H9 (cell line): ENCODE measurements around the gene F5. TPM values are rescaled to one million over a fixed set of nuclear protein-coding genes. Genes with fewer than 3 reads are reported as not detected.

Experiments used
- DNase-seq: peaks from one replicate; pipeline ENCODE4 v3.0.0-alpha.2; 2017
- H2AFZ ChIP-seq: one replicate; pipeline ENCODE4 v1.6.1; 2013; ENCODE audit warnings: mild to moderate bottlenecking, low read length, control low read depth, moderate library complexity
- H2AK5ac ChIP-seq: 2 replicates; pipeline ENCODE4 v1.6.1; 2013; ENCODE audit warnings: low read length, control low read depth, mixed read lengths; ENCODE audit not compliant: insufficient read length
- H2BK120ac ChIP-seq: one replicate; pipeline ENCODE4 v1.6.1; 2013; ENCODE audit warnings: low read depth, mild to moderate bottlenecking, low read length, control low read depth, inconsistent platforms; ENCODE audit not compliant: poor library complexity, severe bottlenecking
- H2BK12ac ChIP-seq: 2 replicates; pipeline ENCODE4 v1.6.1; 2013; ENCODE audit warnings: low read length, control low read depth, mixed read lengths, low read depth; ENCODE audit not compliant: insufficient read length
- H2BK15ac ChIP-seq: 2 replicates; pipeline ENCODE4 v1.6.1; 2013; ENCODE audit warnings: low read depth, low read length, control low read depth
- H2BK20ac ChIP-seq: one replicate; pipeline ENCODE4 v1.6.1; 2013; ENCODE audit warnings: low read depth, mild to moderate bottlenecking, low read length, control low read depth, inconsistent platforms; ENCODE audit not compliant: poor library complexity, severe bottlenecking
- H2BK5ac ChIP-seq: 2 replicates; pipeline ENCODE4 v1.6.1; 2013; ENCODE audit warnings: low read length, control low read depth, mixed read lengths; ENCODE audit not compliant: insufficient read length
- H3K14ac ChIP-seq: 2 replicates; pipeline ENCODE4 v1.6.1; 2013; ENCODE audit warnings: low read length, control low read depth; ENCODE audit not compliant: insufficient read depth
- H3K18ac ChIP-seq: 2 replicates; pipeline ENCODE4 v1.6.1; 2013; ENCODE audit warnings: low read depth, mild to moderate bottlenecking, mixed read lengths, low read length, control low read depth; ENCODE audit not compliant: insufficient read length
- H3K23ac ChIP-seq: 2 replicates; pipeline ENCODE4 v1.6.1; 2013; ENCODE audit warnings: low read length, control low read depth, mixed read lengths, low read depth; ENCODE audit not compliant: insufficient read length
- H3K23me2 ChIP-seq: 2 replicates; pipeline ENCODE4 v1.6.1; 2013; ENCODE audit warnings: low read depth, mild to moderate bottlenecking, mixed read lengths, low read length, control low read depth; ENCODE audit not compliant: insufficient read length, poor library complexity, severe bottlenecking
- H3K27ac ChIP-seq: 2 replicates; pipeline ENCODE4 v1.5.1; 2013; ENCODE audit warnings: low read length, control low read depth, mixed read lengths, low read depth; ENCODE audit not compliant: insufficient read length
- H3K27me3 ChIP-seq: 2 replicates; pipeline ENCODE4 v1.6.1; 2013; ENCODE audit warnings: low read length, control low read depth, inconsistent platforms; ENCODE audit not compliant: insufficient read depth
- H3K4ac ChIP-seq: 2 replicates; pipeline ENCODE4 v1.6.1; 2013; ENCODE audit warnings: low read depth, mild to moderate bottlenecking, control low read depth, inconsistent platforms, low read length, moderate library complexity
- H3K4me1 ChIP-seq: 2 replicates; pipeline ENCODE4 v1.6.1; 2013; ENCODE audit warnings: low read length, control low read depth, inconsistent platforms; ENCODE audit not compliant: insufficient read depth
- H3K4me2 ChIP-seq: 2 replicates; pipeline ENCODE4 v1.6.1; 2013; ENCODE audit warnings: low read length, control low read depth, mixed read lengths; ENCODE audit not compliant: insufficient read length, insufficient read depth
- H3K56ac ChIP-seq: 2 replicates; pipeline ENCODE4 v1.6.1; 2013; ENCODE audit warnings: low read depth, mild to moderate bottlenecking, mixed read lengths, low read length, control low read depth; ENCODE audit not compliant: insufficient read length
- H3K79me1 ChIP-seq: 2 replicates; pipeline ENCODE4 v1.6.1; 2013; ENCODE audit warnings: low read depth, mild to moderate bottlenecking, moderate library complexity, low read length, control low read depth, inconsistent platforms; ENCODE audit not compliant: insufficient read depth, poor library complexity, severe bottlenecking
- H3K79me2 ChIP-seq: 2 replicates; pipeline ENCODE4 v1.6.1; 2013; ENCODE audit warnings: low read length, control low read depth, inconsistent platforms; ENCODE audit not compliant: insufficient read depth
- H3K9ac ChIP-seq: 2 replicates; pipeline ENCODE4 v1.6.1; 2013; ENCODE audit warnings: low read length, control low read depth, mixed read lengths; ENCODE audit not compliant: insufficient read length; ENCODE audit errors: extremely low read depth
- H3K9me3 ChIP-seq: one replicate; pipeline ENCODE4 v1.6.1; 2013; ENCODE audit warnings: low read depth, low read length, inconsistent platforms; ENCODE audit not compliant: control insufficient read depth
- H3T11ph ChIP-seq: one replicate; pipeline ENCODE4 v1.6.1; 2013; ENCODE audit warnings: mild to moderate bottlenecking, low read length, control low read depth, inconsistent platforms
- H4K20me1 ChIP-seq: one replicate; pipeline ENCODE4 v1.6.1; 2013; ENCODE audit not compliant: control insufficient read depth, insufficient read length, insufficient read depth
- H4K5ac ChIP-seq: 2 replicates; pipeline ENCODE4 v1.6.1; 2013; ENCODE audit warnings: low read depth, mild to moderate bottlenecking, mixed read lengths, low read length, control low read depth; ENCODE audit not compliant: insufficient read length
- H4K8ac ChIP-seq: replicated peaks from 2 replicates; pipeline ENCODE4 v1.6.1; 2013; ENCODE audit warnings: low read length, control low read depth, mixed read lengths, low read depth; ENCODE audit not compliant: insufficient read length
- H4K91ac ChIP-seq: 2 replicates; pipeline ENCODE4 v1.6.1; 2013; ENCODE audit warnings: low read depth, mild to moderate bottlenecking, moderate library complexity, mixed read lengths, low read length, control low read depth; ENCODE audit not compliant: insufficient read length
- H3K27ac Mint-ChIP-seq, 3 experiments: 2 replicates in 2 of 3; 3 replicates in 1 of 3; pipeline ENCODE4 v1.8.0; 2020 to 2021; ENCODE audit warnings: mixed read lengths in 3 of 3, mild to moderate bottlenecking in 1 of 3, moderate library complexity in 1 of 3
- H3K27me3 Mint-ChIP-seq: 2 replicates; pipeline ENCODE4 v1.8.0; 2021; ENCODE audit warnings: low read depth, mild to moderate bottlenecking, moderate library complexity, mixed read lengths
- H3K36me3 Mint-ChIP-seq, 3 experiments: 2 replicates in 2 of 3; 3 replicates in 1 of 3; pipeline ENCODE4 v1.8.0; 2020 to 2021; ENCODE audit warnings: low read depth in 3 of 3, mixed read lengths in 3 of 3; ENCODE audit not compliant: insufficient read depth in 1 of 3
- H3K4me1 Mint-ChIP-seq, 2 experiments: 2 replicates each; pipeline ENCODE4 v1.8.0; 2020; ENCODE audit warnings: mixed read lengths in 2 of 2
- H3K4me3 Mint-ChIP-seq, 2 experiments: 2 replicates in 1 of 2; 3 replicates in 1 of 2; pipeline ENCODE4 v1.8.0; 2020 to 2021; ENCODE audit warnings: mild to moderate bottlenecking in 2 of 2, mixed read lengths in 2 of 2, moderate library complexity in 1 of 2
- H3K9me3 Mint-ChIP-seq, 2 experiments: 2 replicates in 1 of 2; 3 replicates in 1 of 2; pipeline ENCODE4 v1.8.0; 2020; ENCODE audit warnings: mild to moderate bottlenecking in 2 of 2, mixed read lengths in 2 of 2, moderate library complexity in 1 of 2
- WGBS: extraction: QIAGEN DNeasy Blood & Tissue Kit; methylation state at CpG from one replicate; pipeline ENCODE4 v1.1.7; 2013; ENCODE audit warnings: missing lambda C conversion rate, low lambda C conversion rate, mixed read lengths; ENCODE audit not compliant: insufficient read length; ENCODE audit errors: extremely low coverage; 5-methylcytosine and 5-hydroxymethylcytosine counted together
- total RNA-seq: library from RNA; stranded (reverse); gene quantifications from 2 replicates; pipeline ENCODE4 v1.2.1, GENCODE V29; 2021
- TF ChIP-seq, protein P1 (sequence below): fragments of 200-600 bp; sonication (generic); conservative IDR thresholded peaks from 3 replicates; pipeline ENCODE4 v1.8.0; 2021; ENCODE audit warnings: antibody characterized with exemption, mild to moderate bottlenecking

F5 gene
- total RNA-seq, 1 experiment from 2014 or later: 0.04 TPM

DNA sequence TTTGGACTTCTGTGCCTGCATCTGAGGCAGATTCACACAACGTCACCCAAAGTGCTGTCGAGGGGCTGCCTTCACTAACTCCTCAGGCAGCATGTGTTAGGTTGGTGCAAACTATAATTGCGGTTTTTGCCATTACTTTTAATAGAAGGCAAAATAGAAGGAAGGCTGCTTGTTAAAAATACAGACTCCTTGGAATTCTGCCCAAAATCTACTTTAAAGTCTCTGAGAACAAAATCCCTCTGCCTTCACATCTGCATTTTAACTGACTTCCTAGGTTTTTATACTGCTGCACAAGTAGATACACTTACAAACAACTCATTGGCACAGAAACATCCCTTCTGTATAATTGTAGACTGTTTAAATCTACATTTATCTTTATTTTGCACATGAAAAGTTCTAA lies 59.3 kb downstream of the F5 start:
- H2BK120ac ChIP-seq: no peak overlapping the region
- no peak overlapping the region for H4K91ac ChIP-seq
- H3K36me3 Mint-ChIP-seq: no peaks in the 10 kb centered on the region
- H3K14ac ChIP-seq: no peak overlapping the region
- TF ChIP-seq, protein P1, sequence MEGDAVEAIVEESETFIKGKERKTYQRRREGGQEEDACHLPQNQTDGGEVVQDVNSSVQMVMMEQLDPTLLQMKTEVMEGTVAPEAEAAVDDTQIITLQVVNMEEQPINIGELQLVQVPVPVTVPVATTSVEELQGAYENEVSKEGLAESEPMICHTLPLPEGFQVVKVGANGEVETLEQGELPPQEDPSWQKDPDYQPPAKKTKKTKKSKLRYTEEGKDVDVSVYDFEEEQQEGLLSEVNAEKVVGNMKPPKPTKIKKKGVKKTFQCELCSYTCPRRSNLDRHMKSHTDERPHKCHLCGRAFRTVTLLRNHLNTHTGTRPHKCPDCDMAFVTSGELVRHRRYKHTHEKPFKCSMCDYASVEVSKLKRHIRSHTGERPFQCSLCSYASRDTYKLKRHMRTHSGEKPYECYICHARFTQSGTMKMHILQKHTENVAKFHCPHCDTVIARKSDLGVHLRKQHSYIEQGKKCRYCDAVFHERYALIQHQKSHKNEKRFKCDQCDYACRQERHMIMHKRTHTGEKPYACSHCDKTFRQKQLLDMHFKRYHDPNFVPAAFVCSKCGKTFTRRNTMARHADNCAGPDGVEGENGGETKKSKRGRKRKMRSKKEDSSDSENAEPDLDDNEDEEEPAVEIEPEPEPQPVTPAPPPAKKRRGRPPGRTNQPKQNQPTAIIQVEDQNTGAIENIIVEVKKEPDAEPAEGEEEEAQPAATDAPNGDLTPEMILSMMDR: no peak
- H3K56ac ChIP-seq: no peak overlapping the region
- no CpG with 5 or more reads among the region's 3 CpGs for WGBS
- H3T11ph ChIP-seq: no peak overlapping the region
- H4K20me1 ChIP-seq: no peaks in the 10 kb centered on the region
- H3K9me3 Mint-ChIP-seq: no peaks in the 10 kb centered on the region
- H3K4me3 Mint-ChIP-seq: no peak overlapping the region
- no peak overlapping the region for H2BK5ac ChIP-seq
- no peak overlapping the region for H2BK12ac ChIP-seq
- no peak overlapping the region for H3K9ac ChIP-seq
- no peak overlapping the region for H2BK15ac ChIP-seq
- no peak overlapping the region for H3K27ac Mint-ChIP-seq
- H4K5ac ChIP-seq: no peak overlapping the region
- no peaks in the 10 kb centered on the region for H3K23me2 ChIP-seq
- H3K4me2 ChIP-seq: no peak overlapping the region
- no peak overlapping the region for H3K4ac ChIP-seq
- H4K8ac ChIP-seq: no peak overlapping the region
- H3K79me2 ChIP-seq: no peaks in the 10 kb centered on the region
- H2AK5ac ChIP-seq: no peak overlapping the region
- H2BK20ac ChIP-seq: no peak overlapping the region
- H2AFZ ChIP-seq: no peak overlapping the region
- peaks cover 27 to 42% of the 10 kb centered on the region in 2 experiments for H3K4me1 Mint-ChIP-seq
- H3K79me1 ChIP-seq: no peaks in the 10 kb centered on the region
- H3K27me3 ChIP-seq: no peaks in the 10 kb centered on the region
- H3K27me3 Mint-ChIP-seq: no peaks in the 10 kb centered on the region
- DNase-seq: no peak
- H3K9me3 ChIP-seq: no peaks in the 10 kb centered on the region
- H3K27ac ChIP-seq: no peak overlapping the region
- H3K23ac ChIP-seq: no peak overlapping the region
- H3K4me1 ChIP-seq: peaks cover 6% of the 10 kb centered on the region; the same call in 1 of the 2 replicates
- H3K18ac ChIP-seq: no peak overlapping the region
